DMS 273 treated with DMSO at 0.1 percent for 48 hours (cell line): ENCODE measurements around the gene CACNA1I.
A peak's percentile ranks its signal among the peaks of the same experiment; 100 is the strongest.
"Not testable (repeated sequence)": the region's sequence is repeated elsewhere in the genome, so short reads cannot be mapped to it uniquely, and the experiment has no call there.

ENCODE experiments used
- DNase-seq: peaks from one replicate; lab custom pipeline; 2025; lab: John Stamatoyannopoulos, UW

CACNA1I gene

GRCh38 chr22:39570665-39571064, at the start of gene CACNA1I:
CACNA1I (plus strand) TSS chr22:39570753; CDS start chr22:39570753, 0 bp downstream.
- DNase-seq, result no peak

- DNase-seq, result not testable (repeated sequence)
These were observed 49.3 kb upstream of the CACNA1I start for GRCh38 chr22:39521106-39521885.

- not testable (repeated sequence) for DNase-seq
These were observed 48.5 kb upstream of the CACNA1I start for GRCh38 chr22:39522091-39522490.

GRCh38 chr22:39522567-39523300, 47.8 kb upstream of the CACNA1I start:
- DNase-seq, result peak; percentile 49

- DNase-seq, result no peak
These were observed 46.3 kb upstream of the CACNA1I start for GRCh38 chr22:39524089-39524752.

GRCh38 chr22:39524753-39525657, 45.5 kb upstream of the CACNA1I start:
- no peak for DNase-seq

- no peak for DNase-seq
These were observed 44.9 kb upstream of the CACNA1I start for GRCh38 chr22:39525658-39525975.

- DNase-seq, result no peak
These were observed 43.8 kb upstream of the CACNA1I start for GRCh38 chr22:39526736-39527171.

- DNase-seq, result no peak
These were observed 43.0 kb upstream of the CACNA1I start for GRCh38 chr22:39527481-39527961.

- no peak for DNase-seq
These were observed 42.4 kb upstream of the CACNA1I start for GRCh38 chr22:39528080-39528661.

GRCh38 chr22:39528681-39529486, 41.7 kb upstream of the CACNA1I start:
- peak; percentile 58 for DNase-seq

GRCh38 chr22:39529487-39529851, 41.1 kb upstream of the CACNA1I start:
- no peak for DNase-seq

- no peak for DNase-seq
These were observed 40.4 kb upstream of the CACNA1I start for GRCh38 chr22:39530116-39530515.

GRCh38 chr22:39530692-39531331, 39.7 kb upstream of the CACNA1I start:
- no peak for DNase-seq

GRCh38 chr22:39532215-39533073, 38.1 kb upstream of the CACNA1I start, which contains the start of gene RPS19BP1:
RPS19BP1 (minus strand) TSS chr22:39532748; CDS start chr22:39532738, 10 bp downstream.
- peak; percentile 98 for DNase-seq

- DNase-seq, result no peak
These were observed 36.5 kb upstream of the CACNA1I start for GRCh38 chr22:39534092-39534506.

GRCh38 chr22:39534591-39535356, 35.8 kb upstream of the CACNA1I start:
- DNase-seq, result no peak

GRCh38 chr22:39535357-39535725, 35.2 kb upstream of the CACNA1I start:
- no peak for DNase-seq
